GM23248 (cell line): ENCODE data around the gene COG5.

Source experiments
- EZH2 ChIP-seq: fragments of 200-600 bp; sonication (generic); IDR thresholded peaks from 2 replicates; pipeline ENCODE4 v1.6.1; 2018; ENCODE audit warnings: antibody characterized with exemption, mild to moderate bottlenecking; ENCODE audit not compliant: insufficient read depth, poor library complexity, severe bottlenecking
- EZH2phosphoT487 ChIP-seq: fragments of 200-600 bp; sonication (generic); IDR thresholded peaks from 2 replicates; pipeline ENCODE4 v1.6.1; 2018; ENCODE audit warnings: antibody characterized with exemption, moderate library complexity, mild to moderate bottlenecking, low read depth; ENCODE audit not compliant: insufficient read depth

DNA sequence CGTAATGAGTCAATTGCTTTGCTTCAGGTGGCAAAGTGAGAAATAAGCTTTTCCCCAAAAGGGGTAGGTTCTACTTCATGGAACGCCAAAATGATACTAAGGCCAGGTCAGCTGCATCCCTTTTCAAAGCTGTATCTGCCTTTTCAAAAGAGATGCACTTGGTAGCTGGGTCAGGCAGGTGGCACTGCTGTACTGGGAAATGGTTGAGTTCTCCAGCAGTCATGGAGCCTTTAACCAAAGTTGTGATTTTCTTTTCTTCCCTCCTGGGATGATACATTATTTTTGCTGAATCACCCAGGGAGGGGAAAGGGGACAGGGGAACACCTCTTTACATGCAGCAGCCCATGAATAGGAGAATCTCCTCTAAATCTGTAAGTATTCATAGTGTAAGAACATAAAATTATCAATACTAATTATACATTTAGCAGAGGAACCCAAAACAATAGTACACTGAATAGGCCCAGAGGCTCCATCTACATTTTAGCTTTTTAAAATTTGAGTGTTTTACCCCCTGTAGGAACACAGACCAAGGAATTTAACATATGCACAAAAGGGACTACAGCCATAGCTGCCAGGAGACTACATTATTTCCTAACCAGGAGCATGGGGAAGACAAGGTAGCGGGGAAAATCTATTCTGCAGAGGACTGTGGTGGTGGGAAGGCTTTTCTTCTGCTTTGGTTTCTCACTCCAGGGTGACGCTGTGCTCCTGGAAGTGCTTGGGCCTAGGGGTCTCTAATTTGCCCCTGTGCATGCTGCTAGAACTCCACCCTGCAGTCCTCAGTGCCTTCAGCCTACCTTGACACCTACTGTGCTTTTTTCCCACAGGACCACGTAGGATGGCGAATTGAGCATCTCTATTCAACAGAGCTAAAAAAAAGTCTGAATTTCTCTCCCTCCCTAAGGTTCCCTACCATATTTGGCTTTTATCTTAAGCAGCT is 100.3 kb downstream of the COG5 start:
- TF ChIP-seq EZH2: no peak
- TF ChIP-seq EZH2phosphoT487: no peak
